ENCODE measurements around the gene GJC1.
"Not testable (repeated sequence)": the region's sequence is repeated elsewhere in the genome, so short reads cannot be mapped to it uniquely, and the experiment has no call there.

Gene GJC1

DNA sequence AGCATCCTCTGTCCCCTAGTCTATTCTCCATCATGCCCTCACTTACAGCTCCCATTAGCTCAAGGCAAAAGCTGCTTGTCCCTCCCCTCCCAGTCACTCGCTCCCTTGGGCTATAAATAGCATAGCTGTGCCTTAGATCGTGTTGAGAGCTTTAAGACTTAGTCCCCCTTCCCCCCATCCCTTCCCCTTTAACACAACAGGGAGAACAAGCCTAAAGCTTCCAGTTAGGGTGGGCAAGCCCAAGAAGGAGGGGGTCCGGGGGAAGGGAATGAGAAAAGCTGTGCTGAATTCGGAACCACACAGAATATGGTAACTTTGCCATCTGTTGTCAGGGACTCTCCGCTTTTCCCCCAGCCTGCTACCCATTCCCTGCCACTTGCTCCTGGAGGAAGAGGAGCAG, 12.7 kb upstream of the GJC1 start:
- no peak for DNase-seq

GRCh38 chr17:44840936-44841335, 10.8 kb upstream of the GJC1 start:
- DNase-seq = no peak

GRCh38 chr17:44840274-44840673, 10.2 kb upstream of the GJC1 start:
- no peak for DNase-seq

DNA sequence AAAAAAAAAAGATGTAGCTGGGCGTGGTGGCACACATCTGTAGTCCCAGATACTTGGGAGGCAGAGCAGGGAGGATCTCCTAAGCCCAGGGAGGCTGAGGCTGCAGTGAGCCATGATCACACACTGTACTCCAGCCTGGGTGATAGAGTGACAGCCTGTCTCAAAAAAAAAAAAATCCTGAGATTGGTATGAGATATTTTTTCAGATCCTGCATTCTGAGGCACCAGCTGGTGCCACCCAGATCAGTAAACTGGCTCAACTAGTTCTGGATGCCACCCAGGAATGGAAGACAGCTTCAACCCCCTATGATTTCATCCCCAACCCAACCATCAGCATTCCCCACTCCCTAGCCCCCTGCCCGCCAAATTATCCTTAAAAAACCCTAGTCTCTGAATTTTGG, 7.1 kb upstream of the GJC1 start:
- DNase-seq = no peak

- DNase-seq = no peak
These were observed 2.7 kb upstream of the GJC1 start for GRCh38 chr17:44832805-44833204.

- DNase-seq = no peak
These were observed 1.3 kb upstream of the GJC1 start for GRCh38 chr17:44831371-44831770.

DNA sequence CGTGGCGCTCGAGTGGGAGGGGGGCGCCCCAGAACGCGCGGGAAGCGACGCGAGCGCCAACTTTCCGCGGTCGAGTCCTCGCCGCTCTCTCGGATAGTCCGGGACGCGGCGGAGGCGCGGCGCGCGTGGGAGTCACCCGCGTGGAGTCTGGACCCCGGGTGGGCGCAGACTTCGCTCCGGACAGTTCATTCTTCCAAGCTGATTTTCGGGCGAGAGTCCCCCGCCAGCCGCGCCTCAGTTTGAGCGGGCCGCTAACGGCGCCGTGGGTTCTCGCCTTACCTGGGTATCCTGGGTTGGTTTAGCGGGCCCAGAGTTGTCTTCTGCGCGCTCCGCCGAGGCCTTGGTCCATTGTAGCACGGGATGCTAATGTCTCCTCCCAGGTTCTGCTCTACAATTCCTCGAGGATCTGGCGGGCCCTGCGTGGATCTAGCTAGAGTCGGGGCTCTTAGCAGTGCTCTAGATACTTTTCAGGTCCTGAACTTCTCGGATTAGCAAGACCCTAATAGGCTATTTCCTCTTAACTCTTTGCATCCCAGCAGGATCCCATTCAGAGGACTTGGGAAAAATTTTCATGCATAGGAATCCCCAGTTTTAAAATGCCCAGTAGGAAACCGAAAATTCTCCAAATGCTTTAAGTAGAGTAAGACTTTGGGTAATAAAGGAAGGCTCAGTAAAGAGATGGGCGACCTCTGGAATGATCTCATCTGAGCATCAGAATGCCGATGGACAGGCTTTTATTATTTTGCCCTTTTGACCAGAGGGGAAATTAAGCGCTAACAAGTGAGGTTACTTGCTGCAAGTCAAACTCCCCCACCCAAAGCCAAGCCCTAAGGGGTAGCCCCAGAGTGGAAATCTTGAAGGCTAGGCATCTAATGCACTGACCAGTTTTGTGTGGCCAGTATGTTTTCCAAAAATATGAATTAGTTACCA, 537 bp upstream of the GJC1 start:
- DNase-seq = no peak

DNA sequence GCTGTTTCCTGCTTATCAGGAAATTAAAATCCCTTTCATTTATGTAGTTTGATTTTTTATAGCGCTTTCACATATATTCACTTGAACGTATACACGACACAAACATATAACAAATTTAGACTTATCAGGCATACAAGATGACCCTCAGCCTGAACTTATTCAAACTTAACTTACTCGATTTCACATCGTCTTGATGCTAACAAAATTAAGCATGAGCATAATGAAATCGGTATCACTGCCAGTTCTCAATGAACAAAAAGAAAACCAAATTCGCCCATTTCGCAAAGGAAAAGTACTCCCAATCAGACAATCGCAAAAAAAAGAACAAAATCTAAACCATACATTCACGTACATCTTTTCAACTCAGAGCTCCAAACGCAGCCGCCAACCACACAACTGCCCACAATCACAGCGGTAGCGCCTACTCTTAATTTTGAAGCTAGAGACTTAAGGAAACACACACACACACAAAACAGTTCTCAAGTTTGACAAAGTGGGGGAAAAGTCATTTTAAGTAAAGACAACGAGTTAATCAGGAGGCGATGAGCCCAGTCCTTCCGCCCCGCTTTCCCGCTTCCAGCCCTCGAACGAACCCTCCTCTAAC, 1.1 kb downstream of the GJC1 start:
- no peak for DNase-seq

DNA sequence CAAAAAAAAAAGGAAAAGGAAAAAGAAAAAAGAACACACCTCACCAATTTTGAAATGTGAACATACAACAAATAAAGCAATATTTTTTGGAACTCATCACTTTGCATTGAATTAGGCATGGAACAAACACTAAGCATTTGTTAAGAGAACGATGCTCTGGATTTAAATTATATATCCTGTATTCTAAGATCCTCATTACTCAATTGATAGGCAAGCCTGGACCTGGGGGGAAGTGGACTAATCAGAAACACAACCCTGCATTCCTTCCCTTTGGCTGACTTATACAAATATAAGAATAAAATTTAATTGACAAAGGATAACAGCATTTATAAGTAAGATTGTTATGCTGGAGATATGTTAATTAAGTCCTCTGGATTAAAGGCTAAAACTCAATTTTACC, 2.2 kb downstream of the GJC1 start:
- DNase-seq = no peak

- DNase-seq = peak; percentile 30
These were observed 3.8 kb downstream of the GJC1 start for GRCh38 chr17:44826123-44826790.

- not testable (repeated sequence) for DNase-seq
These were observed 4.9 kb downstream of the GJC1 start for GRCh38 chr17:44825236-44825635.

GRCh38 chr17:44820631-44821212, 9.4 kb downstream of the GJC1 start:
- peak; percentile 43 for DNase-seq

DNA sequence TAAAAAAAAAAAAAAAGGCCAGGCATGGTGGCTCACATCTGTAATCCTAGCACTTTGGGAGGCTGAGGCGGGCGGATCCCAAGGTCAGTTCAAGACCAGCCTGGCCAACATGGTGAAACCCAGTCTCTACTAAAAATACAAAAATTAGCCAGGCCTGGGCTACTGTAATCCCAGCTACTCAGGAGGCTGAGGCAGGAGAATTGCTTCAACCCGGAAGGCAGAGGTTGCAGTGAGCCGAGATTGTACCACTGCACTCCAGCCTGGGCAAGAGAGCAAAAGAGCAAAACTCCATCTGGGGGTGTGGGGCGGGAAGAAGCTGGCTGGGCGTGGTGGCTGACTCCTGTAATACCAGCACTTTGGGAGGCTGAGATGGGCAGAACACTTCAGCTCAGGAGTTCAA, 11.6 kb downstream of the GJC1 start:
- not testable (repeated sequence) for DNase-seq

DNA sequence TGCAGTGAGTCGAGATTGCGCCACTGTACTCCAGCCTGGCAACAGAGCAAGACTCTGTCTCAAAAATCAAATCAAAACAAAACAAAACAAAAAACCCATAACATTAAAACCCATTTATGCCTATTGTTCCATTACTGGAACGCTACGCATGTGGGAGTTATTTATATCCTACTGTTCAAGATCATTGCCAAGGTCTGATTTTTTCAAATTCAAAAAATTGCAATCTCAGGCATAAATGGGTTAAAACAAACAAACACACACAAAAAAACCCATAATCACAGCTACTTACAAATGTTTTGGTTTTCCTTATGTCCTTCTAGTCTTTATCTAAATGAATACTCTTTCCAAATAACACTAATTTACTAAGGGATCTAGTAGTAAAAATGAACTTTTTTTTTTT, 17.8 kb downstream of the GJC1 start:
- no peak for DNase-seq

DNA sequence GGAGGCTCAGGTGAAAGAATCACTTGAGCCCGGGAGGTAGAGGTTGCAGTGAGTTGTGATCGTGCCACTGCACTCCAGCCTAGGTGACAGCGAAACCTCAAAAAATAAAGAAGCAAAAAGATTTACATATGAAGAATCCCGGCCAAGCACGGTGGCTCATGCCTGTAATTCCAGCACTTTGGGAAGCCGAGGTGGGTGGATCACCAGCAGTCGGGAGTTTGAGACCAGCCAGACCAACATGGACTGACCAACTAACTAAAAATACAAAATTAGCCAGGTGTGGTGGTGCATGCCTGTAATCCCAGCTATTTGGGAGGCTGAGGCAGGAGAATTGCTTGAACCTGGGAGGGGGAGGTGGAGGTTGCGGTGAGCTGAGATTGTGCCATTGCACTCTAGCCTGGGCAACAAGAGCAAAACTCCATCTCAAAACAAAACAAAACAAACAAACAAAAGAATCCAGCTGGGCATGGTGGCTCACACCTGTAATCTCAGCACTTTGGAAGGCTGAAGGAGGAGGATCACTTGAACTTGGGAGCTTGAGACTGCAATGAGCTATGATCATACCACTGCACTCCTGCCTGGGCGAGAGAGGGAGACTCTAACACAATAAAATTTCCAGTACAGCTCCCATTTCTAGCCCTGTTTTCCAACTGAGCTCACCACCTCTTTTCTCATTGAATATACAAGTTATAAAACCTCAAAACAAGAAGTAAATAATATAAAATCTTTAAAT, 21.3 kb downstream of the GJC1 start:
- DNase-seq = not testable (repeated sequence)

- no peak for DNase-seq
These were observed 21.9 kb downstream of the GJC1 start for GRCh38 chr17:44808156-44808555.

DNA sequence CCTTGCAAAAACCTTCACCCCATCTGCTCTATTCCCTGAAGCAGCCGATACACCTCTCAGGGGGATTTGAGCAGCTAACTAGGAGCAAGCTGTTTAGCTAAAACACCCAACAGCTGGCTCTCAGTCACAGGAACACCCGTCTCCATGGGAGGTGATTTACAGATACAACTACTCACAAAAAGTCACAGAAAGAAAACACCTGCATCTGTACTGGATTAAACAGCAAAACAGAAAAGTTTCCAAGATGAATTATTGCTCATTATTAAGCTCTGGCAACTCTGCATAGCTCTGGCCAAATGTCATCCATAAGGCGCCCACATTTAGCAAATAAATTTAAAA, 22.3 kb downstream of the GJC1 start:
- DNase-seq = no peak

- no peak for DNase-seq
These were observed 22.8 kb downstream of the GJC1 start for GRCh38 chr17:44807093-44807816.

DNA sequence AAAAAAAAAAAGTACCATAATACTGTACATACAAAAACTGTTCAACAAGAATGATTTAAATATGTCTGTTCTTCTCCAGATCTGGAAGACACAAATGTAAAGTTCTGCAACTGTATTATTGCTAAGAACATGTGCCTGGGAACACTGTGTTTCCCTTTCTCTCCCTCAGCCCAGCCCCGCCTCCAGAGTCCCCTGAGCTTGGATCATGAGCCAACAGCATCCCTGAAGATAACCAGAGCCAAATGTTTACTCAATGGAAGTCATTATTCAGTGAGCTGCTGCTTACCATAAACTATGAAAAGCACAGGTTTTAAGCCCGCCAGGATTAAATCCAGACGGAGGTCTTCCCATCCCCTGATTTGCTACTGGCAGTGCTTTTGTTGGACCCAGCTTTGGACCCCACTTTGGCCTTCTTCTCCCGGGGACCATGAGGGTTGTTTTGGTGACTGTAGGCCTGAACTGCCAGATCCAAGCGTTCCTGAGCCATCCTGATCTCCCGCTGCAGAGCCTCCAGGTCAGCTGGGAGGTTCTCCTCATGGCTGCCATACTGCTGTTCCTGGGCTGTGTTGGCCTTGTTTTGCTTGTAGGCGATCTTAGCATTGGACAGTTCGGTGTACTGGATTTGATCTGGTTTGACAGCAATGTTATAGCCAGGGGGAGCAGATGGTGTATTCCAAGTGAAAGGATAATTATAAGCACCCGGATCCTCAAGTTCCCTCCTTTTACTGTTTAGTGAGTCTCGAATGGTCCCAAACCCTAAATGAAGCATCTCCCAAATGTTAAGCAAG, 25.6 kb downstream of the GJC1 start:
- DNase-seq = no peak

DNA sequence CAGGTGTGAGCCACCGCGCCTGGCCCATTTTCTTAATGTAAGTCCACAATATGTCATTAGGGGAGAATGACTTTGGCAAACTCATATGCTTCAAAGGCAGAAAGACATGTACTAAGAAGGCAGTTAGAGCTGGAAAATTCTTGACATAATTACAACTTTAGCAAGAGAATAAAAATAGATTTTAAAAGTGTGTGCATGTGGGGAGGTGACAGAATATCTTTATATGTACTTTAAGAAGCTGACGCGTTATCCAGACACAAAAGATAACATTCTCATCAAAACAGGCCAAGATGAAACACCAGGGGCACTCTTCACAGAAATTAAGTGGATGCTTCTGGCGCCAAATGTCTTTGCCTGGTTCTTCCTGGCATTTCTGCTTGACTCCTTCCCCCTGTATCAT, 28.2 kb downstream of the GJC1 start:
- no peak for DNase-seq

DNA sequence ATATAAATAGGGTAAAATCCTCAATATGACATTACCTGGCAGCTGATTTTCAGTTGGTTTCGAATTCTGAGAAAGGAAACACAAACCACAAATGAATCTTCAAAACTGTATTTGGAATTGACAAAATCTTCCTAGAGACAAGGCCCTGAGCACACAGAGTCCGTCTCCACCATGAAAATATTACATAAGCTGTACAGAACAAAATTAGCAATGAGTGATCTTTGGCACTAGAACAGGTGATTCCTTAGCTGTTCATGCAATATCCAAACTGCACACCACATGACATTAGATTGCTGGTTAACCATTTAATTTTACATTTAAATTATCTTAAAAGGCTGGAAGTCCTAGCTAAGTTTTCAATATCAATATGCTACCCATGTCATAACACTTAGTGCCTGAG, 31.7 kb downstream of the GJC1 start:
- no peak for DNase-seq
